Prostate gland (tissue), 2 donors: ENCODE measurements around the gene GPR157. TPM values are rescaled to one million over a fixed set of nuclear protein-coding genes. Genes with fewer than 3 reads are reported as not detected.

Experiments used
- DNase-seq: peaks from one replicate; pipeline ENCODE4 v3.0.0-alpha.2; 2019; ENCODE audit warnings: low spot score
- H3K27ac ChIP-seq, 2 donors: fragments of 200-600 bp; sonication (generic); 2 replicates each; pipeline ENCODE4 v1.5.1; 2017 to 2019
- H3K27me3 ChIP-seq: fragments of 200-600 bp; sonication (generic); replicated peaks from 2 replicates; pipeline ENCODE4 v1.5.1; 2019; ENCODE audit not compliant: insufficient read depth
- H3K36me3 ChIP-seq, 2 donors: fragments of 200-600 bp; sonication (generic); 1 replicate in 1 of 2; 2 replicates in 1 of 2; pipeline versions ENCODE4 v1.5.1 to v1.8.1; 2017 to 2019
- H3K4me1 ChIP-seq: fragments of 200-600 bp; sonication (generic); replicated peaks from 2 replicates; pipeline ENCODE4 v1.5.1; 2019
- H3K4me3 ChIP-seq, 2 donors: fragments of 200-600 bp; sonication (generic); 2 replicates each; pipeline ENCODE4 v1.5.1; 2017 to 2019
- H3K9me3 ChIP-seq: fragments of 200-600 bp; sonication (generic); 2 replicates; pipeline ENCODE4 v1.5.1; 2017
- CTCF ChIP-seq, 4 experiments: fragments of 200-600 bp in 2 of 4; fragments of 450-650 bp in 2 of 4; sonication (generic) in 2 of 4; IDR thresholded peaks; 1 replicate in 3 of 4; 2 replicates in 1 of 4; pipeline ENCODE4 v1.5.1; 2016 to 2019; ENCODE audit warnings: antibody characterized with exemption in 4 of 4, mild to moderate bottlenecking in 2 of 4, moderate library complexity in 2 of 4
- POLR2A ChIP-seq: fragments of 450-650 bp; IDR thresholded peaks from one replicate; pipeline ENCODE4 v1.6.1; 2016; ENCODE audit warnings: antibody characterized with exemption, mild to moderate bottlenecking
- POLR2AphosphoS5 ChIP-seq: sonication (generic); formaldehyde crosslinking; IDR thresholded peaks from one replicate; pipeline ENCODE4 v1.6.1; 2017; ENCODE audit warnings: antibody characterized with exemption
- WGBS: methylation state at CpG from one replicate; pipeline ENCODE4 v1.1.5; 2018; 5-methylcytosine and 5-hydroxymethylcytosine counted together
- intact Hi-C: fragments of 100-400 bp; cut with DNase I; formaldehyde crosslinking; loops from one replicate; pipeline ENCODE4 v1.14.2; 2022
- total RNA-seq, 2 donors: library from RNA; depleted of rRNA; stranded (reverse); fragments of >200 nt; gene quantifications; one replicate each; pipeline ENCODE4 v1.1.0, GENCODE V29; 2016

Gene GPR157
- total RNA-seq, 2 donors from 2014 or later, result 5.6 to 10.7 TPM

- intact Hi-C loops, result no loop called here
- no peaks in the 10 kb centered on the region for H3K4me1 ChIP-seq
- WGBS, result 73% methylated on average over 7 of the region's 7 CpGs
- no peaks in the 10 kb centered on the region for H3K27me3 ChIP-seq
- H3K4me3 ChIP-seq, result no peak overlapping the region
- DNase-seq, result no peak
- no peaks in the 10 kb centered on the region for H3K36me3 ChIP-seq
- H3K27ac ChIP-seq, result peak overlapping the region in 1 of 2 donors; percentile 16
- H3K9me3 ChIP-seq, result no peaks in the 10 kb centered on the region
- TF ChIP-seq POLR2A (no peak), POLR2AphosphoS5 (no peak), CTCF (IDR thresholded peaks at IDR 0.05) (no peak)
These were observed 66.9 kb downstream of the GPR157 start for GRCh38 chr1:9062021-9062471.

- H3K27me3 ChIP-seq, result no peaks in the 10 kb centered on the region
- H3K4me1 ChIP-seq, result no peaks in the 10 kb centered on the region
- no peak overlapping the region for H3K4me3 ChIP-seq
- TF ChIP-seq POLR2A (no peak), POLR2AphosphoS5 (no peak), CTCF (IDR thresholded peaks at IDR 0.05) (no peak)
- 76% methylated on average over 6 of the region's 6 CpGs for WGBS
- H3K9me3 ChIP-seq, result no peaks in the 10 kb centered on the region
- no peak for DNase-seq
- peak overlapping the region in 1 of 2 donors; percentile 16 for H3K27ac ChIP-seq
- no peaks in the 10 kb centered on the region for H3K36me3 ChIP-seq
- intact Hi-C loops, result no loop called here
These were observed 67.5 kb downstream of the GPR157 start for GRCh38 chr1:9061252-9061960.

- Histone ChIP-seq H3K4me3 (no peak overlapping the region), H3K4me1 (no peaks in the 10 kb centered on the region), H3K36me3 (no peaks in the 10 kb centered on the region), H3K27me3 (no peaks in the 10 kb centered on the region), H3K9me3 (no peaks in the 10 kb centered on the region), H3K27ac (no peak overlapping the region)
- DNase-seq, result no peak
- intact Hi-C loops, result no loop called here
- no peak for TF ChIP-seq CTCF (IDR thresholded peaks at IDR 0.05)
- no peak for TF ChIP-seq POLR2AphosphoS5
- TF ChIP-seq POLR2A, result no peak
- 90% methylated on average over 4 of the region's 4 CpGs for WGBS
These were observed 68.8 kb downstream of the GPR157 start for GRCh38 chr1:9059891-9060744.

DNA sequence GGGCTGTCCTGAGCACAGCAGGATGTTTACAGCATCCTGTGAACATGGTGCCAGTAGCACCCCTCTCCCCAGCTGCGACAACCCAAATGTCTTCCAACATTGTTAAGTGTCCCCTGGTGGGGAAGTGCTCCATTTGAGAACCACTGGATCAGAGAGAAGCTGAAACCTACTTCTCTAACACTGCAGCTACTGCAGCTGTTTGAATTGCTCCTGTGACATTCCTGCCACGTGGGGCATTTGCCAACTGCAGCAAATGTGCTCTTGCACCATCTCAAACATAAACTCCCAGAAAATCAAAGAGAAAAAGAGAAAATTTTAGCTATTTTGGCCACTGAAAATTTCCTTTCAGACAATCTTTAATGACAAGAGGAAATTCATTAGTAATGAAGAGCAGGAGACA lies 70.4 kb downstream of the GPR157 start:
- H3K27ac ChIP-seq, result no peak overlapping the region
- no peaks in the 10 kb centered on the region for H3K27me3 ChIP-seq
- WGBS, result 60% methylated on average over 2 of the region's 2 CpGs
- intact Hi-C loops, result no loop called here
- H3K36me3 ChIP-seq, result no peaks in the 10 kb centered on the region
- TF ChIP-seq CTCF (IDR thresholded peaks at IDR 0.05) (no peak), POLR2AphosphoS5 (no peak), POLR2A (no peak)
- no peaks in the 10 kb centered on the region for H3K4me1 ChIP-seq
- DNase-seq, result no peak
- H3K9me3 ChIP-seq, result no peaks in the 10 kb centered on the region
- no peak overlapping the region for H3K4me3 ChIP-seq
